GM19468 (cell line): ENCODE data around the gene SKP2.
"Not testable (repeated sequence)": the region's sequence is repeated elsewhere in the genome, so short reads cannot be mapped to it uniquely, and the experiment has no call there.

Experiments used
- ATAC-seq: cut with Tn5 transposase; IDR thresholded peaks from one replicate; pipeline ENCODE4 v1.9.1; 2021; ENCODE audit warnings: mild to moderate bottlenecking, moderate library complexity, moderate number of reproducible peaks; ENCODE audit not compliant: unreplicated experiment; ENCODE audit errors: extremely low read depth

Gene SKP2

DNA sequence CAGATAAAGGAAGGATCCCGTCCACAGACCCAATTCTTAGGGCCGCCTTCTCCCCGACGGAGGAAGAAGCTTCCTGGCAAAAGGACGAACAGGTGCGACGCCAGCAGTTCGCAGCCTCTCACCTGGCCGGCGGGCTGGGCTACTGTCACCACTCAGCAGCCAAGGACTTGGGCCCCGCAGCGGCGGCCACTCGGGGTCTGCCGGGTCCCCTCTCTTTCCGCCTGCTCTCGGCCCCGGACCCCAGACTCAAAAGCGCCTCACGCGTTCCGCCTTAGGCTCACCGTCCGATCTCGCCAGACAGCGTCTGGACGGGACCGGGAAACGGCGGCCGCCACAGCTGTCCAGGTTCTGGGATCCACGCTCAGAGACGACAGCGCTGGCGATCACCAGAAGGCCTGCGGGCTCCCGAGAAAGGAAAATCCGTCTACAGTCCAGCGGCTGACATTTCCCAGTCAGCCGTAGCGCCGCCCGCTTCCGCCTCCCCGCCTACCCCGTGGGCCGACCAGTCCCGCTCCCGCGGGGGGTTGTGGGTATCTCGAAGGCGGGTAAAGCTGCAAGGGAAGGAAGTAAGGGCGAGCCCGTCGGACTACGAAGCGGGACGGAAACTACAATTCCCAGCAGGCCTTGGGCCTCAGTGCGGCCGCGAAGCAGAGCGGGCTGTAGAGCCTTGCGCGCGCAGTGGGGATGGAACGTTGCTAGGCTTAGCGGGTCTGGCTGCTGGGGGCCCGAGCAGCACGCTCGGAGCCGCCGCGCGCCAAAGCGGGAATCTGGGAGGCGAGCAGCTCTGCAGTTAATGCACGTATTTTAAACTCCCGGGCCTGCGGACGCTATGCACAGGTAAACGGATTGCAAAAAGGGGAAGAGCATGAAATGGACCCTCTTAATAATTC, at the start of gene SKP2, which contains the start of gene LMBRD2:
TSS of gene SKP2 (plus strand) at position 678 of the 890 bp plus-strand sequence. CDS start at position 830, 152 bp downstream.
TSS of gene LMBRD2 (minus strand) at position 454 of the 890 bp plus-strand sequence. CDS start 8,538 bp downstream, outside the sequence.
- ATAC-seq: peak; percentile 100

DNA sequence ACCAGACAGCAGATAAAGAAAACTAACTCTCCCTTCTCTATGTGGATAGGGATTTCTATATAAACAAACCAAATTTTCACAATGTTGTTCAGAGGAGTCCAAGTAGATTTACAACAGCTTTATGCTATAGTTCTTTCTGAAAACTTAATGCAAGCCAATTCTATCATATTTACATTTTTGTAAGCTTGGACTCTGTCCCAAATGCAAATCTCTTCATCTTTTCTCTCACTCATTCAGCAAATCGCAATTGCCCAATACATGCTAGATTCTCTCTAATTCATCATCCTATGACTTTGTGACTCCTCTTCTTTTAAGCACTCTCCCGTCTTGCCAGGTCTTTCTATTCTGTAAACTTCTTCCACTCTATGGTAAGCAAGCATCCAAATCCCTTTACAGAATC, 46.1 kb upstream of the SKP2 start:
- no peak for ATAC-seq

- ATAC-seq: no peak
These were observed 43.0 kb upstream of the SKP2 start for GRCh38 chr5:36108758-36109460.

DNA sequence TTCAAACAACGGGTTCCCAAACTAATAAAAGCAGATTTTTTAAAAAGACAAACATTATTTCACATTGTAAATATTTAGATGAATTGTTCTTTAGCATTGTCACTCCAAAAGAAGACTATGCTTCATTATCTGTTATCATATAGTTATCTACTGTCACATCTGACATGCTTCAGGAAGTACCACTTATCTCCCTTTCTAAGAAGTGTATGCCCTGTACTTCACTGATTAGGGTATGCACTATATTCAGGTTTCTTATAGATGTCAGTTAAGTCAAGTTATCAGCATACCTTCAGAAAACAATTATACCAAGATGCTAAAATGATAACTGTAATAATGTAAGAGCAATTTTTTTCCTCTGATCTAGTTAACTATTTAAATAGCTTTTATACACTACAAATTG, 40.7 kb upstream of the SKP2 start:
- no peak for ATAC-seq

GRCh38 chr5:36125868-36126267, 26.0 kb upstream of the SKP2 start:
- no peak for ATAC-seq

DNA sequence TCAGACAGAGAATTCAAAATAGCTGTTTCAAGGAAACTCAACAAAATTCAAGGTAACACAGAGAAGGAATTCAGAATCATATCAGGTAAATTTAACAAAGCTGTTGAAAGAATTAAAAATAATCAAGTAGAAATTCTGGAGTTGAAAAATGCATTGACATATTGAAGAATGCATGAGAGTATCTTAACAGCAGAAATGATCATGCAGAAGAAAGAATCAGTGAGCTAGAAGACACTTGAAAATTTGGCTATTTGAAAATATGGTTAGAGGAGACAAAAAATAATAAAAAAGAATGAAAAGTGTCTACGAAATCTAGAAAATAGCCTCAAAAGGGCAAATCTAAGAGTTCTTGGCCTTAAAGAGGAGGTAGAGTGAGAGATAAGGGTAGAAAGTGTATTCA, 23.1 kb upstream of the SKP2 start:
- ATAC-seq: no peak

DNA sequence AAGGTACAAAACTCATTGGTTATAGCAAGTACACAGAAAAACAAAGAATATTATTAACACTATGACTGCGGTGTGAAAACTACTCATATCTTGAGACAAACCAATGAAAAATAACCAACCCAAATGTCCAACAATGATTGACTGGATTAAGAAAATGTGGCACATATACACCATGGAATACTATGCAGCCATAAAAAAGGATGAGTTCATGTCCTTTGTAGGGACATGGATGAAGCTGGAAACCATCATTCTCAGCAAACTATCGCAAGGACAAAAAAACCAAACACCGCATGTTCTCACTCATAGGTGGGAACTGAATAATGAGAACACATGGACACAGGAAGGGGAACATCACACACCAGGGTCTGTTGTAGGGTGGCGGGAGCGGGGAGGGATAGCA, 22.2 kb upstream of the SKP2 start:
- ATAC-seq: not testable (repeated sequence)

GRCh38 chr5:36133009-36133408, 18.9 kb upstream of the SKP2 start:
- not testable (repeated sequence) for ATAC-seq

GRCh38 chr5:36135988-36136387, 15.9 kb upstream of the SKP2 start:
- ATAC-seq: no peak

GRCh38 chr5:36136581-36136980, 15.3 kb upstream of the SKP2 start:
- no peak for ATAC-seq

GRCh38 chr5:36138900-36139683, 12.8 kb upstream of the SKP2 start:
- no peak for ATAC-seq

GRCh38 chr5:36145311-36145710, 6.6 kb upstream of the SKP2 start:
- ATAC-seq: no peak

DNA sequence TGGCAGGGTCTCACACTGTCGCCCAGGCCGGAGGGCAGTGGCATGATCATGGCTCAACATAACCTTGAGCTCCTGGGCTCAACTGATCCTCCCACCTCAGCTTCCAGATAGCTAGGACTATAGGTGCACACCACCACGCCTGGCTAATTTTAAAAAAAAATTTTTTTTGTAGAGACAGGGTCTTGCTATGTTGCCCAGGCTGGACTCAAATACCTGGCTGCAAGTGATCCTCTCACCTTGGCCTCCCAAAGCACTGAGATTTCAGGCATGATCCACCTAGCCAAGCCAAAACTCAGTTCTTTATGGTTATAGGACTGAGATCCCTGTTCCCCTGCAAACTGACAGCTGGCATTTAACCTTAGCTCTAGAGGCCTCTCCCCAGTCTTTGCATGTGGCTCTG, 5.5 kb upstream of the SKP2 start:
- no peak for ATAC-seq

DNA sequence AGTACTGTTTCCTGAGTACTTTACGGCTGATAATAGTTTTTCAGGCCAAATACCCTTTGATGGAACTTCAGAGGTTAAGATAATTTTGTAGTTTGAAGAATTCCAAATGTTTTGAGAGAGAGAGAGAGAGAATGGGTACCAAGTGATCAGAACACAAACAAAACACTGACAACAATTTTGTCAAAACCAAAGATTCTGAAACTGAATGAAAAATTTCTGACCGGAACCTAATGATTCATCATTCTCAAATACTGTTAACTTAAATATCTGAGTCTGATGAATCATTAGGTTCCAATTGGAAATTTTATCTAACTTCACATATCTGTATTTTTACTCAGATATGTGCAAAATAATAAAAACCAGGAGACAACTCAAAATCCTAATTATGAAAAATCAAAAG, 4.2 kb upstream of the SKP2 start:
- ATAC-seq: no peak

- no peak for ATAC-seq
These were observed 1.1 kb upstream of the SKP2 start for GRCh38 chr5:36150676-36151433.

DNA sequence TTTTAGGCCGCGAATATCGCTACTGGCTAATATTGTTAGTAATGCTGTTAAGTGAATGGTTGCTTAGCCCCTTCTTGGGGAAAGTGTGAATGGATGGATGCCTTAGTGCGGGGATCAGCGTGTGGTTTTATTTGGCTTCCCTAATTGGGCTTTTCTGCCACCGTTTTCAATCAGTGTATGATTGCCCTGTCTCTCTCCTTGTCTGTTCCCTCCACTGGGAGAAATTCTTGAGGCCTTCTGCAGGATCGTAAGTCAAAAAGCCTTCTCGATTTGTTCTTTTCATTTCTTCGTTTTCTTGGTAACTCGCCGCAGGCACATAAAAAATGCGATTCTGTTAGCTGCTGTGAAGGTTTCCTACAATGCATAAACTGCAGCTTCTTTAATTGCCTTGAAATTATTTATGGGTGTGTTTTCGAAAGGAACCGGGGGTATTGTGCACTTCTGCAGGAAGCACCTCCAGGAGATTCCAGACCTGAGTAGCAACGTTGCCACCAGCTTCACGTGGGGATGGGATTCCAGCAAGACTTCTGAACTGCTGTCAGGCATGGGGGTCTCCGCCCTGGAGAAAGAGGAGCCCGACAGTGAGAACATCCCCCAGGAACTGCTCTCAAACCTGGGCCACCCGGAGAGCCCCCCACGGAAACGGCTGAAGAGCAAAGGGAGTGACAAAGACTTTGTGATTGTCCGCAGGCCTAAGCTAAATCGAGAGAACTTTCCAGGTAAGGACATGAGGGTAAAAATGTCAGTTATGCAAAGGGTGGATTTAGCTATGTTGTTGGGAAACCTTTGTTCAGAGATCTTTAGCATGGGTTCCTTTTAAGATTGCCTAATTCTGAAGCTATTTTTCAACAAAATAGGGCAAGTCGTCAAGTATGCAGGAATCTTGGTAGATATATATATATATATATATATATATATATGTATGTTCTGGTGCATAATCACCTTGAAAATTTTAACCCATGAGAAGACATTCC, 700 bp downstream of the SKP2 start:
- ATAC-seq: no peak

DNA sequence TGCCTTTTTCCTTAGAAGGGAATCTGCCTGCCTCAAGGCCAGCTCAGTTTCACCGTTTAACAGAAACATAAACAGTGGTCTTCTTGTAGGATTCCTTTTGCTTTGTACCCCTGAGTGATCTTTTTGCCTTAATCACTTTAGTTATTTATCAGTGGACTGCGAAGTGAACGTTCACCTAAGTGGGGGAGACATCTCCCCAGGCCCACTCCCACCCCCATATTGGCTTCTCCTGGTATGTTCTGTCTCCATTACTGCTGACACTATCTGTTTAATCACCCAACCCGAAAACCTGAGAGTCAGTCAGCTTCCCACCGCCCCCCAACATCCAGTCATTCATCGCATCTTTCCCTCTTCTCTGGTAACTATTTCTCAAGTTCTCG, 1.4 kb downstream of the SKP2 start:
- ATAC-seq: no peak

- ATAC-seq: no peak
These were observed 1.8 kb downstream of the SKP2 start for GRCh38 chr5:36153726-36154125.

GRCh38 chr5:36155291-36155690, 3.4 kb downstream of the SKP2 start:
- no peak for ATAC-seq
